K562 (cell line): Measurements from ENCODE around the gene NCOR2. TPM values are rescaled to one million over a fixed set of nuclear protein-coding genes. Genes with fewer than 3 reads are reported as not detected.
A peak's percentile ranks its signal among the peaks of the same experiment; 100 is the strongest.

ENCODE experiments used
- ATAC-seq: fragments of 200-7000 bp; cut with Tn5 transposase; 3 replicates; pipeline ENCODE4 v1.9.1; 2020; ENCODE audit warnings: moderate library complexity
- BruUV-seq: library from RNA; stranded (reverse); fragments of 400-500 nt; replicated peaks from 2 replicates; lab custom pipeline; 2021; lab: Mats Ljungman, UMichigan
- CTCF ChIA-PET: fragments of 300-600 bp; formaldehyde crosslinking; extraction: SDS; loops from one replicate; lab custom pipeline; 2021; ENCODE audit warnings: low intra/inter-chr PET ratio; lab: Yijun Ruan, JAX
- POLR2A ChIA-PET: fragments of 300-600, 350-650 bp; sonication (Branson Sonifier 250); formaldehyde crosslinking; extraction: SDS; loops from one replicate; lab custom pipeline; 2021; ENCODE audit warnings: antibody characterized with exemption, inconsistent platforms; lab: Yijun Ruan, JAX
- DNase-seq, 4 experiments: peaks; one replicate each; pipeline versions ENCODE4 v3.0.0 to v3.0.0-alpha.2; 2011 to 2018; ENCODE audit warnings: low spot score in 3 of 4, mixed read lengths in 3 of 4; ENCODE audit errors: extremely low read depth in 1 of 4
- FAIRE-seq: peaks from 2 replicates; lab custom pipeline; 2011; peaks lifted over from hg19 to GRCh38; lab: Jason Lieb, UNC
- H2AFZ ChIP-seq: 2 replicates; pipeline ENCODE4 v1.6.0; 2011; ENCODE audit warnings: low read depth, low read length, control low read depth, inconsistent platforms
- H3K27ac ChIP-seq: fragments of 200-600 bp; 3 replicates; pipeline ENCODE4 v1.8.0; 2011; ENCODE audit warnings: low read depth, mild to moderate bottlenecking, control low read depth, inconsistent platforms, low read length, moderate library complexity, mixed read lengths; ENCODE audit errors: extremely low read depth
- H3K27me3 ChIP-seq, 2 experiments: fragments of 300-600 bp in 1 of 2; 2 replicates in 1 of 2; 3 replicates in 1 of 2; pipeline versions ENCODE4 v1.6.0 to v1.8.0; 2011; ENCODE audit warnings: inconsistent platforms in 2 of 2, low read length in 2 of 2, mild to moderate bottlenecking in 1 of 2, mixed read lengths in 1 of 2, moderate library complexity in 1 of 2; ENCODE audit not compliant: control insufficient read depth in 2 of 2, insufficient read depth in 2 of 2
- H3K36me3 ChIP-seq: fragments of 300-600 bp; 3 replicates; pipeline ENCODE4 v1.8.0; 2011; ENCODE audit warnings: mild to moderate bottlenecking, low read length, inconsistent platforms; ENCODE audit not compliant: control insufficient read depth, insufficient read depth
- H3K4me1 ChIP-seq, 2 experiments: fragments of 200-600 bp in 1 of 2; replicated peaks in 1 of 2; 2 replicates in 1 of 2; 3 replicates in 1 of 2; pipeline versions ENCODE4 v1.5.1 to v1.8.0; 2011; ENCODE audit warnings: inconsistent platforms in 2 of 2, low read length in 2 of 2, mild to moderate bottlenecking in 1 of 2, mixed read lengths in 1 of 2, moderate library complexity in 1 of 2; ENCODE audit not compliant: control insufficient read depth in 2 of 2, insufficient read depth in 2 of 2
- H3K4me2 ChIP-seq: 2 replicates; pipeline ENCODE4 v1.6.1; 2011; ENCODE audit warnings: low read length, control low read depth, inconsistent platforms, mixed read lengths; ENCODE audit not compliant: insufficient read depth
- H3K4me3 ChIP-seq: fragments of 200-600 bp; sonication (generic), shearing (Covaris generic); 2 replicates; pipeline ENCODE4 v1.5.1; 2016; ENCODE audit warnings: control low read depth, inconsistent platforms
- H3K79me2 ChIP-seq: fragments of 200-600 bp; 3 replicates; pipeline ENCODE4 v1.8.0; 2011; ENCODE audit warnings: low read length, inconsistent platforms; ENCODE audit not compliant: control insufficient read depth, insufficient read depth
- H3K9ac ChIP-seq, 2 experiments: 2 replicates each; pipeline versions ENCODE4 v1.6.0 to v1.6.1; 2011; ENCODE audit warnings: low read depth in 2 of 2, low read length in 2 of 2, control low read depth in 1 of 2, inconsistent platforms in 1 of 2, mild to moderate bottlenecking in 1 of 2, mixed read lengths in 1 of 2; ENCODE audit not compliant: insufficient read depth in 1 of 2
- H3K9me1 ChIP-seq: one replicate; pipeline ENCODE4 v1.6.0; 2011; ENCODE audit warnings: inconsistent platforms, mild to moderate bottlenecking, low read length, moderate library complexity; ENCODE audit not compliant: control insufficient read depth, insufficient read depth
- H3K9me3 ChIP-seq: replicated peaks from 2 replicates; pipeline ENCODE4 v1.5.1; 2011; ENCODE audit warnings: low read depth, low read length, inconsistent platforms; ENCODE audit not compliant: control insufficient read depth, insufficient read depth
- H4K20me1 ChIP-seq: replicated peaks from 2 replicates; pipeline ENCODE4 v1.6.1; 2011; ENCODE audit warnings: low read length, inconsistent platforms, mixed read lengths; ENCODE audit not compliant: control insufficient read depth, insufficient read depth
- CEBPG ChIP-seq, 3 experiments: fragments of 200-800 bp in 1 of 3; sonication (Bioruptor generic) in 1 of 3; sonication (generic) in 1 of 3; formaldehyde crosslinking in 1 of 3; IDR thresholded peaks in 2 of 3; conservative IDR thresholded peaks in 1 of 3; 2 replicates each; pipeline versions ENCODE4 v1.6.1 to v1.8.0; 2016 to 2022; ENCODE audit warnings: missing compliant biosample characterization in 2 of 3, missing genetic modification characterization in 2 of 3, mild to moderate bottlenecking in 1 of 3, missing genetic modification reagents in 1 of 3
- CHCHD3 ChIP-seq: fragments of 250-450 bp; sonication (Bioruptor Pico); IDR thresholded peaks from 2 replicates; pipeline ENCODE4 v2.1.2; 2022; ENCODE audit warnings: mild to moderate bottlenecking
- FOXP1 ChIP-seq: sonication (generic); formaldehyde crosslinking; IDR thresholded peaks from 2 replicates; pipeline ENCODE4 v1.8.0; 2022; ENCODE audit warnings: mild to moderate bottlenecking, missing genetic modification reagents
- HDAC2 ChIP-seq: fragments of 450-650 bp; IDR thresholded peaks from 2 replicates; pipeline ENCODE4 v1.6.1; 2016; ENCODE audit warnings: mild to moderate bottlenecking
- NUFIP1 ChIP-seq: fragments of 450-650 bp; IDR thresholded peaks from 2 replicates; pipeline ENCODE4 v1.6.1; 2018; ENCODE audit not compliant: partially characterized antibody
- POLR2A ChIP-seq: fragments of 450-650 bp; conservative IDR thresholded peaks from 2 replicates; pipeline ENCODE4 v1.6.1; 2016
- POLR2G ChIP-seq: fragments of 200-400 bp; formaldehyde crosslinking; IDR thresholded peaks from 2 replicates; pipeline ENCODE4 v1.6.1; 2017; ENCODE audit warnings: low read depth, mild to moderate bottlenecking, antibody characterized with exemption, low read length, moderate library complexity
- SMAD4 ChIP-seq: fragments of 250-450 bp; sonication (Bioruptor Pico); conservative IDR thresholded peaks from 2 replicates; pipeline ENCODE4 v1.8.0; 2021; ENCODE audit warnings: inconsistent platforms, mild to moderate bottlenecking, moderate library complexity
- TRIM24 ChIP-seq, 2 experiments: fragments of 450-650 bp; IDR thresholded peaks; 2 replicates each; pipeline ENCODE4 v1.6.1; 2016
- ZNF133 ChIP-seq: fragments of 250-450 bp; sonication (Bioruptor Pico); IDR thresholded peaks from 2 replicates; pipeline ENCODE4 v1.4.0; 2020; ENCODE audit warnings: mild to moderate bottlenecking
- ZNF644 ChIP-seq: fragments of 200-800 bp; sonication (Bioruptor generic); IDR thresholded peaks from 2 replicates; pipeline ENCODE4 v1.6.1; 2016; ENCODE audit warnings: low read depth, missing genetic modification characterization, missing compliant biosample characterization
- ZNF76 ChIP-seq: fragments of 250-450 bp; sonication (Bioruptor Pico); IDR thresholded peaks from 2 replicates; pipeline ENCODE4 v1.4.0; 2020; ENCODE audit warnings: mild to moderate bottlenecking, moderate library complexity, borderline replicate concordance
- WGBS: fragments of 100-300 bp; shearing (Covaris generic); methylation state at CpG from one replicate; pipeline ENCODE4 v1.1.6; 2016; ENCODE audit warnings: low coverage, mixed read lengths; ENCODE audit not compliant: insufficient coverage; ENCODE audit errors: missing lambda C conversion rate; 5-methylcytosine and 5-hydroxymethylcytosine counted together
- in situ Hi-C: fragments of 300-500 bp; cut with MboI; formaldehyde crosslinking; loops from 4 replicates; pipeline ENCODE4 v1.15.0; 2018; ENCODE audit warnings: inconsistent platforms, mixed read lengths
- intact Hi-C: fragments of 100-400 bp; cut with micrococcal nuclease; formaldehyde crosslinking; loops from 2 replicates; pipeline ENCODE4 v1.14.2; 2022
- polyA plus RNA-seq, 8 experiments: library from polyadenylated mRNA; depleted of rRNA in 4 of 8; stranded (reverse) in 5 of 8; unstranded in 3 of 8; fragments of >200 nt; fragmentation: Nextera tagmentation in 2 of 8; fragmentation: Illumina TruSeq in 1 of 8; extraction: Ambion mirVana in 2 of 8; extraction: Trizol in 1 of 8; gene quantifications; 2 replicates each; pipeline versions ENCODE4 v1.2.1 to v1.2.3, GENCODE V29; 2011 to 2014; ENCODE audit warnings: inconsistent platforms in 1 of 8, missing spikeins in 1 of 8
- total RNA-seq, 7 experiments: library from RNA; depleted of rRNA in 6 of 7; stranded (reverse); fragments of >200 nt in 6 of 7; fragmentation: Illumina TruSeq in 2 of 7; extraction: Trizol in 2 of 7; gene quantifications; 2 replicates each; pipeline versions ENCODE4 v1.2.1 to v1.2.3, GENCODE V29; 2011 to 2021; ENCODE audit warnings: low replicate concordance in 1 of 7
- TF ChIP-seq, protein P1 (sequence below), 2 experiments: fragments of 450-650 bp; IDR thresholded peaks; 2 replicates each; pipeline ENCODE4 v1.6.1; 2018; ENCODE audit warnings: mild to moderate bottlenecking in 2 of 2, low read depth in 1 of 2; ENCODE audit not compliant: partially characterized antibody in 2 of 2
- TF ChIP-seq, protein P2 (sequence below): sonication (generic); formaldehyde crosslinking; IDR thresholded peaks from 2 replicates; pipeline ENCODE4 v1.8.0; 2022; ENCODE audit warnings: missing genetic modification reagents, mild to moderate bottlenecking, borderline replicate concordance

The NCOR2 gene
- total and polyA plus RNA-seq, 9 of the 15 experiments (the other 6 are each of a cell fraction or from before 2014, with no cell fraction given) = 0.18 to 126 (median 8.4) TPM

GRCh38 chr12:124577986-124578385 is 10.6 kb upstream of the NCOR2 start:
- H2AFZ ChIP-seq = no peak overlapping the region
- TF ChIP-seq ZNF133 (CRISPR knock-in tag) (no peak), POLR2G (no peak), TRIM24 (IDR thresholded peaks at IDR 0.05) (no peak), CHCHD3 (CRISPR knock-in tag) (no peak), FOXP1 (CRISPR knock-in tag) (no peak), HDAC2 (no peak), SMAD4 (CRISPR knock-in tag) (no peak), ZNF76 (no peak), ZNF644 (tag) (no peak), CEBPG (CRISPR knock-in tag; IDR thresholded peaks at IDR 0.05) (no peak), CEBPG (tag; conservative IDR thresholded peaks at IDR 0.05 in 1 of 2, IDR thresholded peaks at IDR 0.05 in 1 of 2) (no peak), POLR2A (no peak), NUFIP1 (no peak)
- TF ChIP-seq, protein P1, sequence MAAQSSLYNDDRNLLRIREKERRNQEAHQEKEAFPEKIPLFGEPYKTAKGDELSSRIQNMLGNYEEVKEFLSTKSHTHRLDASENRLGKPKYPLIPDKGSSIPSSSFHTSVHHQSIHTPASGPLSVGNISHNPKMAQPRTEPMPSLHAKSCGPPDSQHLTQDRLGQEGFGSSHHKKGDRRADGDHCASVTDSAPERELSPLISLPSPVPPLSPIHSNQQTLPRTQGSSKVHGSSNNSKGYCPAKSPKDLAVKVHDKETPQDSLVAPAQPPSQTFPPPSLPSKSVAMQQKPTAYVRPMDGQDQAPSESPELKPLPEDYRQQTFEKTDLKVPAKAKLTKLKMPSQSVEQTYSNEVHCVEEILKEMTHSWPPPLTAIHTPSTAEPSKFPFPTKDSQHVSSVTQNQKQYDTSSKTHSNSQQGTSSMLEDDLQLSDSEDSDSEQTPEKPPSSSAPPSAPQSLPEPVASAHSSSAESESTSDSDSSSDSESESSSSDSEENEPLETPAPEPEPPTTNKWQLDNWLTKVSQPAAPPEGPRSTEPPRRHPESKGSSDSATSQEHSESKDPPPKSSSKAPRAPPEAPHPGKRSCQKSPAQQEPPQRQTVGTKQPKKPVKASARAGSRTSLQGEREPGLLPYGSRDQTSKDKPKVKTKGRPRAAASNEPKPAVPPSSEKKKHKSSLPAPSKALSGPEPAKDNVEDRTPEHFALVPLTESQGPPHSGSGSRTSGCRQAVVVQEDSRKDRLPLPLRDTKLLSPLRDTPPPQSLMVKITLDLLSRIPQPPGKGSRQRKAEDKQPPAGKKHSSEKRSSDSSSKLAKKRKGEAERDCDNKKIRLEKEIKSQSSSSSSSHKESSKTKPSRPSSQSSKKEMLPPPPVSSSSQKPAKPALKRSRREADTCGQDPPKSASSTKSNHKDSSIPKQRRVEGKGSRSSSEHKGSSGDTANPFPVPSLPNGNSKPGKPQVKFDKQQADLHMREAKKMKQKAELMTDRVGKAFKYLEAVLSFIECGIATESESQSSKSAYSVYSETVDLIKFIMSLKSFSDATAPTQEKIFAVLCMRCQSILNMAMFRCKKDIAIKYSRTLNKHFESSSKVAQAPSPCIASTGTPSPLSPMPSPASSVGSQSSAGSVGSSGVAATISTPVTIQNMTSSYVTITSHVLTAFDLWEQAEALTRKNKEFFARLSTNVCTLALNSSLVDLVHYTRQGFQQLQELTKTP (IDR thresholded peaks at IDR 0.05; ENCODE audit: low read depth in 1 of 2, partially characterized antibody in 2 of 2) = no peak
- TF ChIP-seq, protein P2, sequence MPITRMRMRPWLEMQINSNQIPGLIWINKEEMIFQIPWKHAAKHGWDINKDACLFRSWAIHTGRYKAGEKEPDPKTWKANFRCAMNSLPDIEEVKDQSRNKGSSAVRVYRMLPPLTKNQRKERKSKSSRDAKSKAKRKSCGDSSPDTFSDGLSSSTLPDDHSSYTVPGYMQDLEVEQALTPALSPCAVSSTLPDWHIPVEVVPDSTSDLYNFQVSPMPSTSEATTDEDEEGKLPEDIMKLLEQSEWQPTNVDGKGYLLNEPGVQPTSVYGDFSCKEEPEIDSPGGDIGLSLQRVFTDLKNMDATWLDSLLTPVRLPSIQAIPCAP (CRISPR knock-in tag) = no peak
- H3K9me3 ChIP-seq = peaks cover 6% of the 10 kb centered on the region
- no peaks in the 10 kb centered on the region for H3K36me3 ChIP-seq
- ATAC-seq (no peak), FAIRE-seq (no peak), DNase-seq (no peak)
- H3K9me1 ChIP-seq = no peaks in the 10 kb centered on the region
- H3K4me2 ChIP-seq = no peak overlapping the region
- ChIA-PET CTCF (no interaction called here), POLR2A (interaction anchor here (0.7 kb wide), 1 partner anchor 333 kb away, joined by 3 read pairs; no protein-coding TSS in a partner anchor)
- H3K4me3 ChIP-seq = no peak overlapping the region
- BruUV-seq = no TSS peak
- 0 out of 4 replicates have a peak overlapping the region, but pooled peaks of 1 of the 2 experiments have one; percentile 29 for H3K9ac ChIP-seq
- no peaks in the 10 kb centered on the region for H3K79me2 ChIP-seq
- 57% methylated on average over 11 of the region's 13 CpGs for WGBS
- in situ Hi-C loops (no loop called here), intact Hi-C loops (no loop called here)
- H3K27me3 ChIP-seq = 0 out of 5 replicates have a peak, but pooled peaks cover 0 to 3% of the 10 kb centered on the region in 2 experiments
- no peaks in the 10 kb centered on the region for H4K20me1 ChIP-seq
- peaks cover 13 to 20% of the 10 kb centered on the region in 2 experiments for H3K4me1 ChIP-seq
- no peak overlapping the region for H3K27ac ChIP-seq
